ENCODE measurements around the gene NDNF. TPM values are rescaled to one million over a fixed set of nuclear protein-coding genes. Genes with fewer than 3 reads are reported as not detected.

The NDNF gene
- total RNA-seq, 1 experiment from 2014 or later: 0.22 TPM

DNA sequence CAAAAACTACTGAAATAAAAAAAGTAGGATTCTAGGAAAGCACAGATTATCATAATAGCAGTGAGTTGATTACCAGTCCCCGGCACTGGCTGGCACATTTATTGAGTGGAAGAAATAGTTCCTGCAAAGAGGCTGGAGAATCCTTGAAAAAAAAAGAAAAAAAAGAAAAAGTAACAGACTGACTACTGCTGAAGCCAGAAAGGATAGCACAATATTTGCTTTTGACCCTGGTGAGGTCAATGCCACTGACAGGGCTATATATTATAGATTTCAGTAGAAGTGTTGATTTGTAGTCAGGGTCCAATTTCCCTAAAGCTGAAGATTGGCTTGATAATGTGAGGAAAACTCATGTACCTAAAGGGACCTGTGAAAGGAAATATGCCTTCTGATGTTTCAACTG is 64.7 kb downstream of the NDNF start:
- BruUV-seq (replicated peaks): no TSS peak
- no peak overlapping the region for H3K4me2 ChIP-seq (ENCODE audit: low read length)
- no peak overlapping the region for H2AFZ ChIP-seq (ENCODE audit: low read depth, low read length, poor library complexity, severe bottlenecking)
- ChIA-PET POLR2A (no interaction called here), RAD21 (ENCODE audit: low non-redundant PET in 1 of 2, low total read pairs in 2 of 2, uncharacterized antibody in 2 of 2, unreplicated experiment in 2 of 2) (no interaction called here), CTCF (no interaction called here)
- no peak overlapping the region for H3K4me3 ChIP-seq (replicated peaks in 1 of 2; ENCODE audit: low read depth in 1 of 2, low read length in 2 of 2)
- no peak overlapping the region for H3K9ac ChIP-seq (ENCODE audit: low read length)
- DNase-seq (ENCODE audit: low read depth, low spot score) (no peak), ATAC-seq (no peak)
- no peaks in the 10 kb centered on the region for H3K9me3 ChIP-seq (ENCODE audit: control insufficient read depth in 1 of 2, insufficient read depth in 1 of 2, low read depth in 1 of 2, low read length in 2 of 2)
- H3K27me3 ChIP-seq (ENCODE audit: insufficient read depth, low read length): no peaks in the 10 kb centered on the region
- intact Hi-C loops (cut with micrococcal nuclease): no loop called here
- no peaks in the 10 kb centered on the region for H3K9me2 ChIP-seq (ENCODE audit: insufficient read depth)
- H3K4me1 ChIP-seq (ENCODE audit: control insufficient read depth in 1 of 2, insufficient read depth in 2 of 2, low read length in 2 of 2): no peaks in the 10 kb centered on the region
- TF ChIP-seq CBX3 (IDR thresholded peaks at IDR 0.05; ENCODE audit: low read depth): no peak
- TF ChIP-seq RAD21 (IDR thresholded peaks at IDR 0.05; ENCODE audit: low read depth): no peak
- TF ChIP-seq, protein P1, sequence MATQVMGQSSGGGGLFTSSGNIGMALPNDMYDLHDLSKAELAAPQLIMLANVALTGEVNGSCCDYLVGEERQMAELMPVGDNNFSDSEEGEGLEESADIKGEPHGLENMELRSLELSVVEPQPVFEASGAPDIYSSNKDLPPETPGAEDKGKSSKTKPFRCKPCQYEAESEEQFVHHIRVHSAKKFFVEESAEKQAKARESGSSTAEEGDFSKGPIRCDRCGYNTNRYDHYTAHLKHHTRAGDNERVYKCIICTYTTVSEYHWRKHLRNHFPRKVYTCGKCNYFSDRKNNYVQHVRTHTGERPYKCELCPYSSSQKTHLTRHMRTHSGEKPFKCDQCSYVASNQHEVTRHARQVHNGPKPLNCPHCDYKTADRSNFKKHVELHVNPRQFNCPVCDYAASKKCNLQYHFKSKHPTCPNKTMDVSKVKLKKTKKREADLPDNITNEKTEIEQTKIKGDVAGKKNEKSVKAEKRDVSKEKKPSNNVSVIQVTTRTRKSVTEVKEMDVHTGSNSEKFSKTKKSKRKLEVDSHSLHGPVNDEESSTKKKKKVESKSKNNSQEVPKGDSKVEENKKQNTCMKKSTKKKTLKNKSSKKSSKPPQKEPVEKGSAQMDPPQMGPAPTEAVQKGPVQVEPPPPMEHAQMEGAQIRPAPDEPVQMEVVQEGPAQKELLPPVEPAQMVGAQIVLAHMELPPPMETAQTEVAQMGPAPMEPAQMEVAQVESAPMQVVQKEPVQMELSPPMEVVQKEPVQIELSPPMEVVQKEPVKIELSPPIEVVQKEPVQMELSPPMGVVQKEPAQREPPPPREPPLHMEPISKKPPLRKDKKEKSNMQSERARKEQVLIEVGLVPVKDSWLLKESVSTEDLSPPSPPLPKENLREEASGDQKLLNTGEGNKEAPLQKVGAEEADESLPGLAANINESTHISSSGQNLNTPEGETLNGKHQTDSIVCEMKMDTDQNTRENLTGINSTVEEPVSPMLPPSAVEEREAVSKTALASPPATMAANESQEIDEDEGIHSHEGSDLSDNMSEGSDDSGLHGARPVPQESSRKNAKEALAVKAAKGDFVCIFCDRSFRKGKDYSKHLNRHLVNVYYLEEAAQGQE (IDR thresholded peaks at IDR 0.05; ENCODE audit: low read depth): no peak
- TF ChIP-seq SP1 (IDR thresholded peaks at IDR 0.05; ENCODE audit: low read depth): no peak
- TF ChIP-seq FOSL1 (IDR thresholded peaks at IDR 0.05; ENCODE audit: low read depth): no peak
- no peak for TF ChIP-seq SRF (IDR thresholded peaks at IDR 0.05; ENCODE audit: low read depth)
- TF ChIP-seq ZFX (IDR thresholded peaks at IDR 0.05): no peak
- no peak for TF ChIP-seq EGR1 (IDR thresholded peaks at IDR 0.05; ENCODE audit: low read depth)
- TF ChIP-seq, protein P2, sequence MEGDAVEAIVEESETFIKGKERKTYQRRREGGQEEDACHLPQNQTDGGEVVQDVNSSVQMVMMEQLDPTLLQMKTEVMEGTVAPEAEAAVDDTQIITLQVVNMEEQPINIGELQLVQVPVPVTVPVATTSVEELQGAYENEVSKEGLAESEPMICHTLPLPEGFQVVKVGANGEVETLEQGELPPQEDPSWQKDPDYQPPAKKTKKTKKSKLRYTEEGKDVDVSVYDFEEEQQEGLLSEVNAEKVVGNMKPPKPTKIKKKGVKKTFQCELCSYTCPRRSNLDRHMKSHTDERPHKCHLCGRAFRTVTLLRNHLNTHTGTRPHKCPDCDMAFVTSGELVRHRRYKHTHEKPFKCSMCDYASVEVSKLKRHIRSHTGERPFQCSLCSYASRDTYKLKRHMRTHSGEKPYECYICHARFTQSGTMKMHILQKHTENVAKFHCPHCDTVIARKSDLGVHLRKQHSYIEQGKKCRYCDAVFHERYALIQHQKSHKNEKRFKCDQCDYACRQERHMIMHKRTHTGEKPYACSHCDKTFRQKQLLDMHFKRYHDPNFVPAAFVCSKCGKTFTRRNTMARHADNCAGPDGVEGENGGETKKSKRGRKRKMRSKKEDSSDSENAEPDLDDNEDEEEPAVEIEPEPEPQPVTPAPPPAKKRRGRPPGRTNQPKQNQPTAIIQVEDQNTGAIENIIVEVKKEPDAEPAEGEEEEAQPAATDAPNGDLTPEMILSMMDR (IDR thresholded peaks at IDR 0.05 in 2 of 3, conservative IDR thresholded peaks at IDR 0.05 in 1 of 3; ENCODE audit: borderline replicate concordance in 1 of 3, insufficient read depth in 1 of 3, low read depth in 2 of 3, low read length in 2 of 3): no peak
- TF ChIP-seq POLR2AphosphoS5 (IDR thresholded peaks at IDR 0.05; ENCODE audit: low read depth, low read length): no peak
- TF ChIP-seq, protein P3, sequence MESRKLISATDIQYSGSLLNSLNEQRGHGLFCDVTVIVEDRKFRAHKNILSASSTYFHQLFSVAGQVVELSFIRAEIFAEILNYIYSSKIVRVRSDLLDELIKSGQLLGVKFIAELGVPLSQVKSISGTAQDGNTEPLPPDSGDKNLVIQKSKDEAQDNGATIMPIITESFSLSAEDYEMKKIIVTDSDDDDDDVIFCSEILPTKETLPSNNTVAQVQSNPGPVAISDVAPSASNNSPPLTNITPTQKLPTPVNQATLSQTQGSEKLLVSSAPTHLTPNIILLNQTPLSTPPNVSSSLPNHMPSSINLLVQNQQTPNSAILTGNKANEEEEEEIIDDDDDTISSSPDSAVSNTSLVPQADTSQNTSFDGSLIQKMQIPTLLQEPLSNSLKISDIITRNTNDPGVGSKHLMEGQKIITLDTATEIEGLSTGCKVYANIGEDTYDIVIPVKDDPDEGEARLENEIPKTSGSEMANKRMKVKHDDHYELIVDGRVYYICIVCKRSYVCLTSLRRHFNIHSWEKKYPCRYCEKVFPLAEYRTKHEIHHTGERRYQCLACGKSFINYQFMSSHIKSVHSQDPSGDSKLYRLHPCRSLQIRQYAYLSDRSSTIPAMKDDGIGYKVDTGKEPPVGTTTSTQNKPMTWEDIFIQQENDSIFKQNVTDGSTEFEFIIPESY (IDR thresholded peaks at IDR 0.05; ENCODE audit: extremely low read depth, insufficient replicate concordance, low read length): no peak
- TF ChIP-seq, protein P4, sequence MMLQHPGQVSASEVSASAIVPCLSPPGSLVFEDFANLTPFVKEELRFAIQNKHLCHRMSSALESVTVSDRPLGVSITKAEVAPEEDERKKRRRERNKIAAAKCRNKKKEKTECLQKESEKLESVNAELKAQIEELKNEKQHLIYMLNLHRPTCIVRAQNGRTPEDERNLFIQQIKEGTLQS (IDR thresholded peaks at IDR 0.05): no peak
- no peak for TF ChIP-seq TCF7L2 (IDR thresholded peaks at IDR 0.05; ENCODE audit: borderline replicate concordance, extremely low read depth, insufficient read depth, insufficient read length)
- TF ChIP-seq, protein P5, sequence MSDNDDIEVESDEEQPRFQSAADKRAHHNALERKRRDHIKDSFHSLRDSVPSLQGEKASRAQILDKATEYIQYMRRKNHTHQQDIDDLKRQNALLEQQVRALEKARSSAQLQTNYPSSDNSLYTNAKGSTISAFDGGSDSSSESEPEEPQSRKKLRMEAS (IDR thresholded peaks at IDR 0.05): no peak
- no peak for TF ChIP-seq SIN3A (IDR thresholded peaks at IDR 0.05; ENCODE audit: low read depth)
- no peak for TF ChIP-seq JUND (IDR thresholded peaks at IDR 0.05)
- TF ChIP-seq POLR2A (IDR thresholded peaks at IDR 0.05; ENCODE audit: borderline replicate concordance, extremely low read depth, insufficient read depth, insufficient read length): no peak
- no peaks in the 10 kb centered on the region for H3K36me3 ChIP-seq (ENCODE audit: control insufficient read depth in 1 of 2, insufficient read depth in 2 of 2, low read length in 2 of 2)
- H4K20me1 ChIP-seq (ENCODE audit: insufficient read depth): no peaks in the 10 kb centered on the region
- no peaks in the 10 kb centered on the region for H3K79me2 ChIP-seq (ENCODE audit: insufficient read depth, low read length)
- no peak overlapping the region for H3K27ac ChIP-seq (ENCODE audit: low read depth, low read length)

All from HCT116 (cell line).